ENCODE measurements around the gene FCGBP.

FCGBP gene

DNA sequence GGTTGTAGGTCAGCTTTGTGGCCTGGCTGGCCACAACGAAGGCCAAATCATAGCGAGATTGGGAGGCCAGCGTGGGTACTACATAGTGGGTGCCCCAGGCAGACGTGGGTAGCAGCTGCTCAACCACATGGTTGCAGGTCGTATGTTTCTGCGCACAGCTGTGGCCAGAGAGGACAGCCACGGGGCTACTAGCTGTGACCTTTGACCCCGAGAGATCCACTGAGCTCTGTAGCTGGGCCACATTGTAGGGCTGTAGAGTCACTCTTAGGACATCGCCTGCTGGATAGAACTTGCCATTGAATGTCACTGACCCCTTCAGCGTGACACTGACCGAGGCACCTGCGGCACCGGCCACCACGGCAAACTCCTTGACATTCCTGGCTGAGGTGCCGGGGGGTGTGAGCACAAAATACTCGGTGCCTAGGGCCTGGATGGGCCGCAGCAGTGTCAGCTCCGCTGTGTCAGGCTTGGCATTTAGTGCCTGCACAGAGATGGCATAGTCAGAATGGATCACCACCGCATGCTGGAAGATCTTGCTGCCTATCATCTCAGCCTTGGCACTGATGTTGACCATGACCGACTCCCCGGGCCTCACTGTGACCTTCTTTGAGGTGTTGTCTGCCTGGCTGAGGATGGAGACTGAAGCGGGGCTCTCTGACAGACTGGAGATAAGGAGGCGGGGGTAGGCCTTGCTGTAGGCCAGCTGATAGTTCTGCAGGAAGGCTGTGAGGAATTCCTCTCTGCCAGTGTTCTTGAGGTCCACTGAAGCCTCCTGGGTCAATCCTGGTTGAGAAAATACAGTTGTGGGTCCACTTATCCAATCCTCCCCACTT, 6.7 kb downstream of the FCGBP start:
- H3K27me3 ChIP-seq (ENCODE audit: insufficient read depth, low read length), result no peaks in the 10 kb centered on the region
- H3K4me3 ChIP-seq (ENCODE audit: low read length), result no peak overlapping the region
- H3K9ac ChIP-seq (ENCODE audit: low read depth, low read length), result no peak overlapping the region
- no peaks in the 10 kb centered on the region for H3K9me3 ChIP-seq (ENCODE audit: insufficient read depth, low read depth, low read length)
- H3K36me3 ChIP-seq (ENCODE audit: insufficient read depth, low read depth, low read length), result no peaks in the 10 kb centered on the region
- H3K27ac ChIP-seq (ENCODE audit: low read length), result no peak overlapping the region
- H3K4me1 ChIP-seq (ENCODE audit: insufficient read depth, low read length), result no peaks in the 10 kb centered on the region

DNA sequence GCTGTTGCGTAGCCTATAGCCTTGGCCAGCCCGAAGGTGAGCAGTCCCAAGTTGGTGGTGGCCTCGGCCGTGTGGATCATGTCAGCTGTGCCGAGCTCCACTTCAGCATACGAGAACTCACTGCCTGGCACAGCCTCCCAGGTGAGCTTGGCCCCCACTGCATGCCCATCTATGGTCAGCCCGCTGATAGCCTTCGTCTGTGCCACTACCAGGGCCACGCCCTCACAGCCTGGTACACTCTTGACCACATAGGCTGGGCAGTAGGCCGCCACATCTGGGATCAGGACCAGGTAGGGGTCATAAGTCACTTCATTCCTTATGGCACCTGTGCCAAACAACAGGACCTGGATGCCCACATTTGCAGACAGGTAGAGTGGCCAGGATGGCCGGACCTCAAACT, 7.4 kb downstream of the FCGBP start:
- Histone ChIP-seq H3K9me3 (ENCODE audit: insufficient read depth, low read depth, low read length) (no peaks in the 10 kb centered on the region), H3K27me3 (ENCODE audit: insufficient read depth, low read length) (no peaks in the 10 kb centered on the region), H3K27ac (ENCODE audit: low read length) (no peak overlapping the region), H3K4me1 (ENCODE audit: insufficient read depth, low read length) (no peaks in the 10 kb centered on the region), H3K4me3 (ENCODE audit: low read length) (no peak overlapping the region), H3K9ac (ENCODE audit: low read depth, low read length) (no peak overlapping the region), H3K36me3 (ENCODE audit: insufficient read depth, low read depth, low read length) (no peaks in the 10 kb centered on the region)

DNA sequence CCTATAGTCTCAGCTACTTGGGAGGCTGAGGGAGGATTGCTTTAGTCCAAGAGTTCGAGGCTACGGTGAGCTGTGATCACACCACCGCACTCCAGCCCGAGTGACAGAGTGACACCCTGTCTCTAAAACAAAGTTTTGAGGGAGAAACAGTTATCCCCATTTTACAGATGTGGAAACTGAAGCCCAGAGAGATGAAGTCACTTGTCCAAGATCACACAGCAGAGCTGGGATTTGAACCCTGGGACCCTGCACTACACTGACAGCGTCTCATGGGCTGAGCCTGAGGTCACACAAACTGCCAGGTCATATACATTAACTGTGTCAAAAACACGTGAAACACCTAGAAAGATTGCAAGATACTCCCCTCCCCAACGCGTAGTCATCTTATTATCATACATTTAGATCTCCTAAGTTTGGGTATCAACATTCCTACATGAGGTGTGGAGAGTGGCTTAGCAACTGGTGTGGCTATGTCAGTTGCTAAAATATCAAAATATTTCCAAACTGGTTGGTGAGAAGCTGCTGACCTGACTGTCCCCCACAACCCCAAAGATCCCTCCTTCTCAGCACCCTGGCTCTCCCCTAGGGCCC, 8.2 kb downstream of the FCGBP start:
- Histone ChIP-seq H3K4me1 (ENCODE audit: insufficient read depth, low read length) (no peaks in the 10 kb centered on the region), H3K36me3 (ENCODE audit: insufficient read depth, low read depth, low read length) (no peaks in the 10 kb centered on the region), H3K4me3 (ENCODE audit: low read length) (no peak overlapping the region), H3K27ac (ENCODE audit: low read length) (no peak overlapping the region), H3K27me3 (ENCODE audit: insufficient read depth, low read length) (no peaks in the 10 kb centered on the region), H3K9ac (ENCODE audit: low read depth, low read length) (no peak overlapping the region), H3K9me3 (ENCODE audit: insufficient read depth, low read depth, low read length) (no peaks in the 10 kb centered on the region)

DNA sequence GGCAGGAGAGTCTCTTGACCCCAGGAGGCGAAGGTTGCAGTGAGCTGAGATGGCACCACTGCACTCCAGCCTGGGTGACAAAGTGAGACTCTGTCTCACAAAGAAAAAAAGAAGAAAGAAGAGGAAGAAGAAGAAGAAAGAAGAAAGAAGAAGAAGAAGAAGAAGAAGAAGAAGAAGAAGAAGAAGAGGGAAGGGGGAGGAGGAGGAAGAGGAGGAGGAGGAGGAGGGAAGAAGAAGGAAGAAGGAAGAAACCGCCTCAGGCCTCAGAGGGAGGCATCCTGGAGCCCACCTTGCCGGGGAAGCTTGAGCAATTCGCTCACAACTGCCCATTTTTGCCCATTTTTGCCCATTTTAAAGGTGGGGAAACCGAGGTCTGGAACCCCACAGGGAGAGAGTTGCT, 9.5 kb downstream of the FCGBP start:
- Histone ChIP-seq H3K27me3 (ENCODE audit: insufficient read depth, low read length) (no peaks in the 10 kb centered on the region), H3K9me3 (ENCODE audit: insufficient read depth, low read depth, low read length) (no peaks in the 10 kb centered on the region), H3K9ac (ENCODE audit: low read depth, low read length) (no peak overlapping the region), H3K36me3 (ENCODE audit: insufficient read depth, low read depth, low read length) (no peaks in the 10 kb centered on the region), H3K27ac (ENCODE audit: low read length) (no peak overlapping the region), H3K4me3 (ENCODE audit: low read length) (no peak overlapping the region), H3K4me1 (ENCODE audit: insufficient read depth, low read length) (no peaks in the 10 kb centered on the region)

DNA sequence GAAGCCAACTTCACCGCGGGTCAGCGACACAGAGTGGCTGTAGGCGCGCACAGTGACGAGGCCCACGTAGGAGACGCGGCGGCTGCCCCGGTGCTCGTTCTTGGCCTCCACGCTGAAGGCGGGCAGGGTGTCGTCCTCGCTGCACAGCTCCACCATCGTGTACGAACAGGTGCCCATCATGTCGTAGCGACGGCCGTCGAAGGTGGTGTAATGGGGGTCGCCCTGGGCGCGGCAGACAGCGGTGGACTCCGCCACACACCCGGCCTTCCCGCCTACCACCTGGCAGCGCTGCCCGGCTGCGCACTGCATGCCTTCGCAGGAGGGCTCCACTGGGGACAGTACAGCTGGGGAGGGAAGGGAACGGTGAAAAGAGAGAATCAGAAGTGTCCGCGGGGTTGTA, 10.0 kb downstream of the FCGBP start:
- Histone ChIP-seq H3K36me3 (ENCODE audit: insufficient read depth, low read depth, low read length) (no peaks in the 10 kb centered on the region), H3K9me3 (ENCODE audit: insufficient read depth, low read depth, low read length) (no peaks in the 10 kb centered on the region), H3K9ac (ENCODE audit: low read depth, low read length) (no peak overlapping the region), H3K27me3 (ENCODE audit: insufficient read depth, low read length) (no peaks in the 10 kb centered on the region), H3K27ac (ENCODE audit: low read length) (no peak overlapping the region), H3K4me3 (ENCODE audit: low read length) (no peak overlapping the region), H3K4me1 (ENCODE audit: insufficient read depth, low read length) (no peaks in the 10 kb centered on the region)

DNA sequence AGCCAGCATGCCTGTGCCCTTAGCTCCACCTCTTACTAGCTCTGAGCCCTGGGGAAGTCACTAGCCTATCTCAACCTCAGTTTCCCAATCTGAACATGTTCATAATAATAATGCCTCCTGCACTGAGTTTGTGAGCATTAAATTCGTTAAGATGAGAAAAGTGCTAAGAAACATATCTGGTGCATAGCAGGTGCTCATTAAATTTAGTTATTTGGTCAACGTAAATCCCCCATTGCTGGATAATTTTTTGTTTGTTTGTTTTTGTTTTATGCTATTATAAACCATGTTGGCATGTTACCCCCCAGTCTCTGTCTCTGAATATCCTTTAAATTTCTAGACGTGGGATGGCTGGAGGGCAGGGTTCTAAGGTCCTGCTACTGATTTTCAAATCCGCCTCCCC, 10.6 kb downstream of the FCGBP start:
- no peak overlapping the region for H3K27ac ChIP-seq (ENCODE audit: low read length)
- no peaks in the 10 kb centered on the region for H3K9me3 ChIP-seq (ENCODE audit: insufficient read depth, low read depth, low read length)
- no peaks in the 10 kb centered on the region for H3K27me3 ChIP-seq (ENCODE audit: insufficient read depth, low read length)
- no peaks in the 10 kb centered on the region for H3K4me1 ChIP-seq (ENCODE audit: insufficient read depth, low read length)
- H3K36me3 ChIP-seq (ENCODE audit: insufficient read depth, low read depth, low read length), result no peaks in the 10 kb centered on the region
- H3K4me3 ChIP-seq (ENCODE audit: low read length), result no peak overlapping the region
- H3K9ac ChIP-seq (ENCODE audit: low read depth, low read length), result no peak overlapping the region

DNA sequence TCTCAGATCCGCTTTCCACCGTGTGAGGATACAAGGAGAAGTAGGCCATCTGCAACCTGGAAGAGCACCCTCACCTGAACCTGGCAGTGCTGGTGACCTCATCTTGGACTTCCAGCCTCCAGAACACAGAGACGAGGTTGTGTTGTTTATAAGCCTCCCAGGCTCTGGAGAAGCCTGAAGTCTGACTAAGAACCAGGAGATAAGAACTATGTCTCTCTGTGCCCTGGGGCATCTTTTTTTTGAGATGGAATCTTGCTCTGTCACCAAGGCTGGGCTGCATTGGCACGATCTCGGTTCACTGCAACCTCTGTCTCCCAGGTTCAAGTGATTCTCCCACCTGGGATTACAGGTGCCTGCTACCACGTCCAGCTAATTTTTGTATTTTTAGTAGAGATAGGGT, 14.5 kb downstream of the FCGBP start:
- H3K36me3 ChIP-seq (ENCODE audit: insufficient read depth, low read depth, low read length), result no peaks in the 10 kb centered on the region
- H3K4me3 ChIP-seq (ENCODE audit: low read length), result no peak overlapping the region
- H3K4me1 ChIP-seq (ENCODE audit: insufficient read depth, low read length), result no peaks in the 10 kb centered on the region
- no peaks in the 10 kb centered on the region for H3K9me3 ChIP-seq (ENCODE audit: insufficient read depth, low read depth, low read length)
- no peak overlapping the region for H3K27ac ChIP-seq (ENCODE audit: low read length)
- H3K9ac ChIP-seq (ENCODE audit: low read depth, low read length), result no peak overlapping the region
- no peaks in the 10 kb centered on the region for H3K27me3 ChIP-seq (ENCODE audit: insufficient read depth, low read length)

DNA sequence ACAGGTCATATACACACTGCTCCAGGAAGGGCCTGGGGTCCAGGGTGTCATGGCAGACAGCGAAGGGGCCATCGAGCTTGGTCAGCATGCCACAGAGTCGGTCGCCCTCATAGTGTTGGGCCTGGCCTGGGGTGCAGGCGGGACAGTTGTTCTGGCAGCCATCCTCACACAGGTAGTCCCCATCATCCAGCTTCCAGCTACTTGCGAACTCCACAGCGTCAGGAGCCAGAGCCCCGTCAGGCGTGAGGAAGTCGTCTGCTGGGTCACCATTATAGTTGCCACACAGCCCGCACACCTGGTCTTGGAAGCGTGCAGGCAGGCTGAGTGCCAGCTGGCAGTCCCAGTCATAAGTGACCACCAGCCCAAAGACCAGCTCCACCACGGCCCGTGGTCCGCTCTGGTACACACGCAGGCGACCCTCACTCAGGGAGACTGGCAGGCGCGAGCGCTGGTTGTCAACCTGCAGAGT, 16.2 kb downstream of the FCGBP start:
- Histone ChIP-seq H3K9me3 (ENCODE audit: insufficient read depth, low read depth, low read length) (no peaks in the 10 kb centered on the region), H3K9ac (ENCODE audit: low read depth, low read length) (no peak overlapping the region), H3K27me3 (ENCODE audit: insufficient read depth, low read length) (no peaks in the 10 kb centered on the region), H3K4me1 (ENCODE audit: insufficient read depth, low read length) (no peaks in the 10 kb centered on the region), H3K36me3 (ENCODE audit: insufficient read depth, low read depth, low read length) (no peaks in the 10 kb centered on the region), H3K27ac (ENCODE audit: low read length) (no peak overlapping the region), H3K4me3 (ENCODE audit: low read length) (no peak overlapping the region)

DNA sequence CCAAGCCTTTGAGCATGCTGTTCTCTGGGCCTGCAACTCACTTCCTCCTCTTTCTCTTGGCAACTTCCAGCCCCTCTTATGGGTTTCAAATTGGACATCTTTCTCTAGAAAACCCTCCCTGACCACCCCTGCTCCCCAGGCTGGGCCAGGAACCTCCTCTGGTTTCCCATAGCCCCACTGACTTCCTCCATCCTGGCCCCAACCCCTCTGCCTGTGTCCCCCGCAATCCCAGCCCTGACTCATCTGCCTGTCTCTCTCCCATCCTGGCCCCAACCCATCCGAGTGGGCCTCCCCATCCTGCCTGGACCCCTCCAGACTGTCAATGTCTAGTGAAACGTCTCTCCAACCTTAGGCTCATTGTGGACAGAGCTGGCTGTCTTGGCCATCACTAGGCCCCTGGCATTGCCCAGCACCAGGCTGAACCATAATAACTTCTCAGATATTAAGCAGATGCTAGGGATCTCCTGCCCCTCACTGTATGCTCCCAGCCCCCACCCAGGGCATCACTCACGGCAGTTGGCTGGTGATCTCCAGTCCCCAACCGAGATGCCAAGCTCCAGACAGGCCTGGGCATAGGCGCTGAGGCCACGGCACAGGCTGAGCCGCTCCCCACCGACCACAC, 16.8 kb downstream of the FCGBP start:
- H3K4me3 ChIP-seq (ENCODE audit: low read length), result no peak overlapping the region
- no peaks in the 10 kb centered on the region for H3K9me3 ChIP-seq (ENCODE audit: insufficient read depth, low read depth, low read length)
- H3K27me3 ChIP-seq (ENCODE audit: insufficient read depth, low read length), result no peaks in the 10 kb centered on the region
- H3K4me1 ChIP-seq (ENCODE audit: insufficient read depth, low read length), result no peaks in the 10 kb centered on the region
- no peak overlapping the region for H3K27ac ChIP-seq (ENCODE audit: low read length)
- no peak overlapping the region for H3K9ac ChIP-seq (ENCODE audit: low read depth, low read length)
- no peaks in the 10 kb centered on the region for H3K36me3 ChIP-seq (ENCODE audit: insufficient read depth, low read depth, low read length)

DNA sequence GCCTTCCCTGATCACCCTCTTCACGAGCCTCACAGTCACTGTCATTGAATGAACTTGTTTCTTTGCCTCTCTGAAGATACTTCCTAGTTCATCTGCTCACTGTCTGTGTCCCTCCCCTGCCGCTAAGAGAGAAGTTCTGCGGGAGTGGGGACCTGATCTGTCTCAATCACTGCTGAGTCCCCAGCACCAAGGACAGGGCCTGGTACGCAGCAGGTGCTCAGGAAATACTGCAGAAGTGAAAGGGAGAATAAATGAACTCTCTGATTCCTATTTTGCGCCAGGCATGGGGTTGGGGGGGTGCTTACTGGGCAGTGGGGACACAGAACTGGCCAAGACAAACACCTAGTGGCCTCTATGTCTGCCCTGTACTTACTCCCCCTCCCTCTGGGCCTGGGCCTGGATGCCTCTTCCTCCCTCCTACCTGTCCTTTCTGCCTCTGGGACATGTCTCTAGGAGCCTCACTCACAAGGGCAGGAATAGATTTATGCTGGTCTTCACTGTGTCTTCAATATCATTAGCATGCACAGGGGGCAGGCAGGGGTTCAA, 17.5 kb downstream of the FCGBP start:
- Histone ChIP-seq H3K4me1 (ENCODE audit: insufficient read depth, low read length) (no peaks in the 10 kb centered on the region), H3K36me3 (ENCODE audit: insufficient read depth, low read depth, low read length) (no peaks in the 10 kb centered on the region), H3K9me3 (ENCODE audit: insufficient read depth, low read depth, low read length) (no peaks in the 10 kb centered on the region), H3K4me3 (ENCODE audit: low read length) (no peak overlapping the region), H3K9ac (ENCODE audit: low read depth, low read length) (no peak overlapping the region), H3K27ac (ENCODE audit: low read length) (no peak overlapping the region), H3K27me3 (ENCODE audit: insufficient read depth, low read length) (no peaks in the 10 kb centered on the region)

DNA sequence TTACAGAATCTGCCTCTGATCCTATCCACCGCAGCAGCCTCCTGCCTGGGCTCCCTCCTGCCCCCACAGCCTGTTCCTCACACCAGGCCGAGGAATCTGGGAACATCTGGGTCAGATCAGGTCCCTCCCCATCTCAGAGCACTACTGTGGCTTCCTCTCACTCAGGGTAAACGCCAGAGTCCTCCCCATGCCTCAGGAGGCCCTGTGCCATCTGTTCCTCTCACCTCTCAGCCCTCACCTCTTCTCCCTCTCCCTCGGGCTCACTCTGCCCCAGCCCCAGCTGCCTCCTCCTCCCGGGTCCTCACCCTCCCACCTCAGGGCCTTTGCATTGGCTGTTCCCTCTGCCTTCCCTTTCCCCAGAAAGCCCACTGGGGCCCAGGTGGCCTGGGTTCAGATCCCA, 18.2 kb downstream of the FCGBP start:
- no peak overlapping the region for H3K9ac ChIP-seq (ENCODE audit: low read depth, low read length)
- no peaks in the 10 kb centered on the region for H3K36me3 ChIP-seq (ENCODE audit: insufficient read depth, low read depth, low read length)
- H3K9me3 ChIP-seq (ENCODE audit: insufficient read depth, low read depth, low read length), result no peaks in the 10 kb centered on the region
- no peaks in the 10 kb centered on the region for H3K4me1 ChIP-seq (ENCODE audit: insufficient read depth, low read length)
- no peaks in the 10 kb centered on the region for H3K27me3 ChIP-seq (ENCODE audit: insufficient read depth, low read length)
- no peak overlapping the region for H3K4me3 ChIP-seq (ENCODE audit: low read length)
- no peak overlapping the region for H3K27ac ChIP-seq (ENCODE audit: low read length)

DNA sequence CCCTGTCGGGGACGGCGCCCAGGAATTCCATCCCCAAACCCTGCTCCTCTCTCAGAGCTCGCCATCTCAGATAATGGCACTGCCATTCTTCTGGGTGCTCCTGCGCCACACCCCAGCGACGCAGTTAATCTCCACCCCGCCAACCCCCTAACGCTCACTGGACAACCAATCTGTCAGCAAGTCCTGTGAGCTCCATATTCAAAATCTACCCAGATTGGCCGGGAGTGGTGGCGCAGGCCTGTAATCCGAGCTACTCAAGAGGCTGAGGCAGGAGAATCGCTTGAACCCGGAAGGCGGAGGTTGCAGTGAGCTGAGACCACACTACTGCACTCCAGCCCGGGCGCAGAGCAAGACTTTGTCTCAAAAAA, 18.6 kb downstream of the FCGBP start:
- Histone ChIP-seq H3K4me3 (ENCODE audit: low read length) (no peak overlapping the region), H3K9me3 (ENCODE audit: insufficient read depth, low read depth, low read length) (no peaks in the 10 kb centered on the region), H3K9ac (ENCODE audit: low read depth, low read length) (no peak overlapping the region), H3K36me3 (ENCODE audit: insufficient read depth, low read depth, low read length) (no peaks in the 10 kb centered on the region), H3K27me3 (ENCODE audit: insufficient read depth, low read length) (no peaks in the 10 kb centered on the region), H3K27ac (ENCODE audit: low read length) (no peak overlapping the region), H3K4me1 (ENCODE audit: insufficient read depth, low read length) (no peaks in the 10 kb centered on the region)

Measured in iPS-20b (cell line).